Muscle layer of duodenum (tissue), 2 donors: ENCODE measurements around the gene DIPK1A.
A peak's percentile ranks its signal among the peaks of the same experiment; 100 is the strongest.

Experiments used
- H3K27ac ChIP-seq: one replicate; pipeline ENCODE4 v1.7.0; 2013; ENCODE audit warnings: mild to moderate bottlenecking, low read length
- H3K27me3 ChIP-seq: one replicate; pipeline ENCODE4 v1.7.0; 2013; ENCODE audit warnings: low read depth, mild to moderate bottlenecking, control low read depth, low read length
- H3K36me3 ChIP-seq, 2 donors: one replicate each; pipeline ENCODE4 v1.7.0; 2013; ENCODE audit warnings: low read length in 2 of 2, control low read depth in 1 of 2, mild to moderate bottlenecking in 1 of 2; ENCODE audit not compliant: insufficient read depth in 2 of 2, control insufficient read depth in 1 of 2
- H3K4me1 ChIP-seq, 2 donors: one replicate each; pipeline ENCODE4 v1.7.0; 2013; ENCODE audit warnings: low read length in 2 of 2, mild to moderate bottlenecking in 2 of 2, control low read depth in 1 of 2, moderate library complexity in 1 of 2; ENCODE audit not compliant: insufficient read depth in 2 of 2, control insufficient read depth in 1 of 2
- H3K4me3 ChIP-seq, 2 donors: one replicate each; pipeline ENCODE4 v1.7.0; 2013; ENCODE audit warnings: low read length in 2 of 2, low read depth in 1 of 2, mild to moderate bottlenecking in 1 of 2
- H3K9me3 ChIP-seq, 2 donors: one replicate each; pipeline ENCODE4 v1.7.0; 2013; ENCODE audit warnings: low read length in 2 of 2, control low read depth in 1 of 2, mild to moderate bottlenecking in 1 of 2; ENCODE audit not compliant: control insufficient read depth in 1 of 2
- donor health status: healthy.

The DIPK1A gene

GRCh38 chr1:92949937-92950817, 11.1 kb downstream of the DIPK1A start:
- H3K9me3 ChIP-seq, result no peaks in the 10 kb centered on the region
- peak overlapping the region; percentile 67 for H3K27ac ChIP-seq
- no peaks in the 10 kb centered on the region for H3K36me3 ChIP-seq
- no peaks in the 10 kb centered on the region for H3K27me3 ChIP-seq
- no peak overlapping the region for H3K4me3 ChIP-seq
- peaks cover 8 to 15% of the 10 kb centered on the region in 2 donors for H3K4me1 ChIP-seq

DNA sequence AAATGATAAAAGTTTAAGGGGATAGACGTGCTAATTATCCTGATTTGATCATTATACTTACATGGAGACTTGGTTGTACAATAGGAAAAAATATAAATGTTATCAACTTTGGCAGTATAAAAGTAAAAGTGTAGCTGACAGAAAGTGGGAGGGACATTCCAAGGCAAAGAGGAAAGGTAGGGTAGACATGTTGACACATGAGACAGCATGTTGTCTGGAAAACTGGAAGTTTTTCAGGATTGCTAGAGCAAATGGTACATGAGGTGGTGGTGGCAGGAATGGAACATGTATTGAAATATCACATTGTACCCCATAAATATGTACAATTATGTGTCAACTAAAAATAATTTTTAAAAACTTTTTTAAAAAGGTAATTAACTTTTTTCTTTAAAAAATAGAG, 13.2 kb downstream of the DIPK1A start:
- H3K4me3 ChIP-seq, result no peak overlapping the region
- no peaks in the 10 kb centered on the region for H3K36me3 ChIP-seq
- H3K27me3 ChIP-seq, result no peaks in the 10 kb centered on the region
- no peaks in the 10 kb centered on the region for H3K9me3 ChIP-seq
- peaks cover 14 to 31% of the 10 kb centered on the region in 2 donors for H3K4me1 ChIP-seq
- no peak overlapping the region for H3K27ac ChIP-seq

GRCh38 chr1:92945748-92946270, 15.5 kb downstream of the DIPK1A start:
- peaks cover 15 to 30% of the 10 kb centered on the region in 2 donors for H3K4me1 ChIP-seq
- no peak overlapping the region for H3K27ac ChIP-seq
- no peaks in the 10 kb centered on the region for H3K9me3 ChIP-seq
- H3K4me3 ChIP-seq, result no peak overlapping the region
- no peaks in the 10 kb centered on the region for H3K27me3 ChIP-seq
- H3K36me3 ChIP-seq, result no peaks in the 10 kb centered on the region

DNA sequence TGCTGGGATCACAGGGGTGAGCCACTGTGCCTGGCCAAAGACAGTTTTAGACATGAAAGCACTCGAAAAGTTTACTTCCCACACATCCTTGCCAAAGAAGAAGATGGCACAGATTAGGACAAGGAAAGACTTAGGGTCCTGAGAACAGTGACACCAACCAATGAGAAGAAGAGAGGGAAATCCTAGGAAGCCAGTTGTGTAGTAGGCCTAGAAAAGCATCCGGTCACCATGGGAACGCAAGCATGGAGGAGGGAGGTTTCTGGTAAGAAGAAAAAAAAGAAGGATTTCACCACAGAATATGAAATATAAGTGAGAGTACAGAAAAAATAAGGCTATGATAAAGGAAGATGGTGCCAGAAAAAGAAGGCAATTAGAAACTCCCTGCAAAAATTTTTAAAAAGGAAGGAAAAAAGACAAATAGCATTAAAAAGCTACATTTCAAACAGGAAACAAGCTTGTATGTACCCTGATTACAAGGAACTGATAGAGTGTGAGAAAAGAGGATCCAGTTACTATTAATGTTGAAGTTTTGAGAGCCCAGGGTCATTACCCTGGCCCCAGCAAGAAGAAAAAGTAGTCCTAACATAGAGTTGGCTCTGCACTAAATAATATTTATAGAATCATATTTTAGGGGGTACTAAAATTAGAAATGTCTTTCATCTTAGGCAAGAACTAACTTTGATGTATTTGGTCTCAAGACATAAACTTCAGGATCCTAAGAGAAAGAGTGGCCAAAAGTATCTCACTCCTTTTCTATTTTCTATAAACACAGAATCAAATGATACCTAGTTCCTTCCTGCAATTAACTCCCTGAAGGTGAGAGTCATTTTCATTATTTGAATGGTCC, 16.1 kb downstream of the DIPK1A start:
- Histone ChIP-seq H3K4me1 (peaks cover 14 to 28% of the 10 kb centered on the region in 2 donors), H3K36me3 (no peaks in the 10 kb centered on the region), H3K27me3 (no peaks in the 10 kb centered on the region), H3K9me3 (no peaks in the 10 kb centered on the region), H3K4me3 (no peak overlapping the region), H3K27ac (no peak overlapping the region)

DNA sequence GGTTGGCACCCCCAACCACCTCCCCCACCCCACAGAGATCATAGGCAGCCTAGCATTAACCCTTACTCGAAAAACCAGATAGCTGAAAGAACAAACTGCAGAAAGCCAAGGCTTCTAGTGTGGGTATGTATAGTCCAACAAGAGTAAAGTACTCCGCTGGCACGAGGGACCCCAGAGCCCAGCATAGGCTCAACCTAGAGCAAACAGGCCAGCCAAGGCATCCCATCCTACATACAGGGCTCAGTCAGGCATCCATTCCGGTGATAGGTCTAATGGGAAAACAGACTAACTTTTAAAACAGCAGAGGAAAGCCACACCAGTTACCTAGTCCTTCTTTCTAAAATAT, 17.8 kb downstream of the DIPK1A start:
- no peak overlapping the region for H3K4me3 ChIP-seq
- H3K9me3 ChIP-seq, result no peaks in the 10 kb centered on the region
- peaks cover 7 to 32% of the 10 kb centered on the region in 2 donors for H3K4me1 ChIP-seq
- no peaks in the 10 kb centered on the region for H3K27me3 ChIP-seq
- H3K27ac ChIP-seq, result peak overlapping the region; percentile 40
- H3K36me3 ChIP-seq, result no peaks in the 10 kb centered on the region

DNA sequence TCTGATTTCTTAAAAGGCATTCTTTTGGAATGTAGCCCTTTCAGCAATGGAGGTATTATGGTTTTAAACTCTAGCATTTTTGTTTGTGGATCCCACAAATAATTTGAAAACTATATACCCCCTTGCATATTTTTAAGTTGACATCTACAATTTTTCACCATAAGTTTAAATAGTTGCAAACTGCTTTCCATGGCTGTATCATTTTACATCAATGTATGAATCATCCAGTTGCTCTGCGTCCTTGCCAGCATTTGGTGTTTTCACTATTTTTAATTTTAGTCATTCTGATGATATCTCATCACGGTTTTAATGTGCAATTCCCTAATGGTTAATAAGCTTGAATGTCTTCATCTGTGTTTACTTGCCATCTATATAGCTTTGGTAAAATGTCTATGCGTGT, 20.7 kb downstream of the DIPK1A start:
- Histone ChIP-seq H3K4me1 (peaks cover 7 to 29% of the 10 kb centered on the region in 2 donors), H3K4me3 (no peak overlapping the region), H3K36me3 (no peaks in the 10 kb centered on the region), H3K27me3 (no peaks in the 10 kb centered on the region), H3K9me3 (no peaks in the 10 kb centered on the region), H3K27ac (no peak overlapping the region)

DNA sequence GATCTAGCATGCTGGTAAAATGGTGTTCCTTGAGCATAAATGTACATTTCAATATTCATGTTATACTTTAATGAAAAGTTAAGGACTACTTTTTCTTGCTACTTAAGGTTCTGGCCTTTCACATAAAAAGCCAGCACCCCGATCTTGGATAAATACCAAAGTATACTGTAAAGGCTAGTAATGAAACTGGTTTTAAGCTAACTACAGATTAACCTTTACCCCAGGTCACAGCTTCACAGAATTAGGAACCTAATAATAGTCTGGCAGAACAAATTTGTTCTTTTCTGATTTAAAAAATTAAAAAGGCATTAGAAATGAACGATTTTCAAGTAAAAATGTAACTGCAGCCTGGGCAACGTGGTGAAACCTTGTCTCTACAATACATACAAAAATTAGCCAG, 23.5 kb downstream of the DIPK1A start:
- Histone ChIP-seq H3K4me1 (peaks cover 0 to 25% of the 10 kb centered on the region in 2 donors), H3K27ac (no peak overlapping the region), H3K9me3 (no peaks in the 10 kb centered on the region), H3K4me3 (no peak overlapping the region), H3K27me3 (no peaks in the 10 kb centered on the region), H3K36me3 (no peaks in the 10 kb centered on the region)

- Histone ChIP-seq H3K27ac (no peak overlapping the region), H3K9me3 (no peaks in the 10 kb centered on the region), H3K4me1 (peaks cover 0 to 24% of the 10 kb centered on the region in 2 donors)
Observed at GRCh38 chr1:92936865-92937264, 24.4 kb downstream of the DIPK1A start.

DNA sequence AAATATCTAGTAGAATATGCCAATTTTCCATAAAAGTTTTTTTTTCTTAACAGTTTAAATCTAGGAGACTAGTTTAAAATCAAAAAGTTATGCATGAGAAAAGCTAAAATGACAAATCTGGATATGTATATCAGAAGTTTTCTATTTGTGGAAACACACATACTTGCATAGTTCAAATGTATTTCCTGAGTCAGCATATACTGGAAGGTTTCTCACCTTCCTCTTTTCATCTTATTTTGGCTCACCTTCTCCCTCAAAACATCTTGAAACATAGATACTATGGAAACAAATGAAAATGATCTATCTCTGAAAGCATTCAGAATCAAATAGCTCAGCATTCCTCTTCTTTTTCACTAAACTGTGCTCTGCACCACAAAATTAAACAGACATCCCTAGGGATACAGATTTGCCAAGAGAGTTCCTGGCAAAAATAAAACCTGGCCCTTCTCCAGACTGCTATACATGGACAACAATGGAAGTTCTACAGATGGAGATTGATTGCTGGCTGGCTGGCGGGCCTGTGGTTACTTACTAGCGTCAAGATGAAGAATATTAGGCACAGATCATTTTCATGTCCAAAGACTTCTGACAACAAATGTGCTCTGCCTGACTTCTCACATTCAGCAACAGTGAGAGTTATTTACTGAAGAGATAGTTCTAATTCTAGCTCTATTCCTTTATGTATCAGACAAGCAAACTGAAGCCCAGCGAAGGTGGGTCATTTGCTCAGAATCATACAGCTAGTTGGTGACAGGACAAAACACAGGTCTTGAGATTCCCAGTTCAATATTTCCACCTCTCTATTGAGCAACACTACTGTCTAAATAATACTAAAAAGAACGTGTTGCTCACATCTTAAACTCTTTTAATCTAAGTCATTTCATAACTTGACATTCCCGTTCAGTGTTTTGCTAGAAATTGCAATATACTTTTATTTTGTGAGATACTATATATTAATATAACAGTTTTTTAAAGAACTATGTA, 26.6 kb downstream of the DIPK1A start:
- H3K36me3 ChIP-seq, result no peaks in the 10 kb centered on the region
- peaks cover 0 to 19% of the 10 kb centered on the region in 2 donors for H3K4me1 ChIP-seq
- no peaks in the 10 kb centered on the region for H3K27me3 ChIP-seq
- peak overlapping the region; percentile 67 for H3K27ac ChIP-seq
- no peaks in the 10 kb centered on the region for H3K9me3 ChIP-seq
- H3K4me3 ChIP-seq, result no peak overlapping the region

More at GRCh38 chr1:92936865-92937264, 24.4 kb downstream of the DIPK1A start:
- H3K4me3 ChIP-seq, result no peak overlapping the region
- no peaks in the 10 kb centered on the region for H3K27me3 ChIP-seq
- no peaks in the 10 kb centered on the region for H3K36me3 ChIP-seq

DNA sequence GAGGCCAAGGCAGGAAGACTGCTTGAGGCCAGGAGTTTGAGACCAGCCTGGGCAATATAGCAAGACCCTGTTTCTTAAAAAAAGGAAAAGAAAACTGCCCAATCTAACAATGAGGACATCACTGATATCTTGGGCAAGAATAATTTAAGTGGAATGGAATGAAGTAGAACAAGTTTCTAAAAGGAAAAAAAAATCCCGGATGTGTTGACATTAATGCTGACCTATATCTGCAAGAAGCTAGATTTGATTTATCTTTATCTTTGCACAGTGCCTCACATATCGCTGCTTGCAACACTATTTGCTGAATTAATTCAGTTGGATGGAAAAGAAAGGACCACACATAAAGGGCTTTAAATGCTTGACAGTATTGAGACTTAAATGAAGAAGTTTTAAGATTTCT, 27.8 kb downstream of the DIPK1A start:
- no peaks in the 10 kb centered on the region for H3K27me3 ChIP-seq
- H3K9me3 ChIP-seq, result no peaks in the 10 kb centered on the region
- no peaks in the 10 kb centered on the region for H3K36me3 ChIP-seq
- H3K4me3 ChIP-seq, result no peak overlapping the region
- H3K27ac ChIP-seq, result peak overlapping the region; percentile 12
- H3K4me1 ChIP-seq, result peaks cover 0 to 19% of the 10 kb centered on the region in 2 donors
